Cardiac fibroblast (primary cell): ENCODE data around the gene HIP1R.

Experiments used
- DNase-seq, 2 donors: peaks; one replicate each; pipeline versions ENCODE4 v3.0.0 to v3.0.0-alpha.2; 2010; ENCODE audit warnings: low read depth in 2 of 2
- H3K4me3 ChIP-seq, 2 donors: replicated peaks in 1 of 2; 1 replicate in 1 of 2; 2 replicates in 1 of 2; pipeline ENCODE4 v1.5.1; 2011; ENCODE audit warnings: low read depth in 2 of 2, low read length in 2 of 2, mild to moderate bottlenecking in 2 of 2, moderate library complexity in 1 of 2
- TF ChIP-seq, protein P1 (sequence below): IDR thresholded peaks from one replicate; pipeline ENCODE4 v1.5.1; 2011; ENCODE audit warnings: low read depth, mild to moderate bottlenecking, low read length, inconsistent platforms

HIP1R gene

GRCh38 chr12:122855928-122856831 is 20.9 kb downstream of the HIP1R start:
- H3K4me3 ChIP-seq, result no peak overlapping the region
- TF ChIP-seq, protein P1, sequence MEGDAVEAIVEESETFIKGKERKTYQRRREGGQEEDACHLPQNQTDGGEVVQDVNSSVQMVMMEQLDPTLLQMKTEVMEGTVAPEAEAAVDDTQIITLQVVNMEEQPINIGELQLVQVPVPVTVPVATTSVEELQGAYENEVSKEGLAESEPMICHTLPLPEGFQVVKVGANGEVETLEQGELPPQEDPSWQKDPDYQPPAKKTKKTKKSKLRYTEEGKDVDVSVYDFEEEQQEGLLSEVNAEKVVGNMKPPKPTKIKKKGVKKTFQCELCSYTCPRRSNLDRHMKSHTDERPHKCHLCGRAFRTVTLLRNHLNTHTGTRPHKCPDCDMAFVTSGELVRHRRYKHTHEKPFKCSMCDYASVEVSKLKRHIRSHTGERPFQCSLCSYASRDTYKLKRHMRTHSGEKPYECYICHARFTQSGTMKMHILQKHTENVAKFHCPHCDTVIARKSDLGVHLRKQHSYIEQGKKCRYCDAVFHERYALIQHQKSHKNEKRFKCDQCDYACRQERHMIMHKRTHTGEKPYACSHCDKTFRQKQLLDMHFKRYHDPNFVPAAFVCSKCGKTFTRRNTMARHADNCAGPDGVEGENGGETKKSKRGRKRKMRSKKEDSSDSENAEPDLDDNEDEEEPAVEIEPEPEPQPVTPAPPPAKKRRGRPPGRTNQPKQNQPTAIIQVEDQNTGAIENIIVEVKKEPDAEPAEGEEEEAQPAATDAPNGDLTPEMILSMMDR, result no peak
- DNase-seq, result no peak

- H3K4me3 ChIP-seq, result no peak overlapping the region
- DNase-seq, result no peak
- TF ChIP-seq, protein P1, result no peak
These were observed 21.9 kb downstream of the HIP1R start for GRCh38 chr12:122856999-122857671.

DNA sequence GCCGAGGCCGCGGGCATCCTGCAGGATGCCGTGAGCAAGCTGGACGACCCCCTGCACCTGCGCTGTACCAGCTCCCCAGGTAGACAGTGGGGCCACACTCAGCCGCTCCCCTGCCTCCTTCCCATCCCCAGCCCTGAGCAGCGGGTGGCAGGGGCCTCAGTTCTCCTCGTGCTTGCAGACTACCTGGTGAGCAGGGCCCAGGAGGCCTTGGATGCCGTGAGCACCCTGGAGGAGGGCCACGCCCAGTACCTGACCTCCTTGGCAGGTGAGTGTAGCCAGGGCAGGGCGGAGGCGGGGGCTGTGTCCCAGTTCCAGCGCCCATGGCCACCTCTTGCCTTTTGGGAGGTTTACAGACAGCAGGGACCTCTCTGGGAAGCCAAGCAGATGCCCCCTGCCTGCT is 22.9 kb downstream of the HIP1R start:
- TF ChIP-seq, protein P1, result no peak
- no peak overlapping the region for H3K4me3 ChIP-seq
- no peak for DNase-seq

GRCh38 chr12:122858591-122859302 is 23.5 kb downstream of the HIP1R start:
- no peak for DNase-seq
- TF ChIP-seq, protein P1, result no peak
- H3K4me3 ChIP-seq, result no peak overlapping the region

DNA sequence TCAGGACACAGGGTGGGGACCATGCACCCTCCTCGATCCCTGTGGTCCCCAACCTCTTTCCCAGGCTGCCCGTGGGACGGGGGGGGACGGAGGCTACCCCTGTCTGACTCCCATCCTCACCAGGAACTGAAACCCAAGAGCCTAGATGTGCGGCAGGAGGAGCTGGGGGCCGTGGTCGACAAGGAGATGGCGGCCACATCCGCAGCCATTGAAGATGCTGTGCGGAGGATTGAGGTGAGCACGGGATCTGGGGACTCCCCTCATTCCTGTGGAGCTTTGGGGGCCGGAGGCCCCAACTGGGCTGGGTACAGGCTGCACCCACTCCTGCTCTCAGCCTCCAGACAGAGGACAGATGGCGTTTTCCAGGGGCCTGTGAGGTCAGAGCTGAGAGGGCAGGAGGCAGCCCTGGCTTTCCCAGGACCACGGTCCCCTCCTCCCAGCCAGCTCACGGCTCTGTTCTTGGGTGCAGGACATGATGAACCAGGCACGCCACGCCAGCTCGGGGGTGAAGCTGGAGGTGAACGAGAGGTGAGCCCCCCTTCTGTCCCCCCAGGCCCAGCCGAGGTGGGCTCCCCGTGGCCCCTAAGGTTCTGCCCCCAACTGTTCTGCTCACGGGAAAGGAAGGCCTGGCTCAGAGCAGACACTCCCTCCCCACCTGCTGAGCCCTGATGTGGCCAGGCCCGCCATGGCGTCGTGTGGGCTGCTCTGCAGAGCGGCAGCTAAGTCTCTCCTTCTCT is 24.2 kb downstream of the HIP1R start:
- TF ChIP-seq, protein P1, result no peak
- DNase-seq, result no peak

GRCh38 chr12:122860040-122860853 is 25.0 kb downstream of the HIP1R start:
- peak; percentile 86 for DNase-seq
- TF ChIP-seq, protein P1, result peak; percentile 88
- H3K4me3 ChIP-seq, result no peak overlapping the region

More for the DNA sequence above, 24.2 kb downstream of the HIP1R start:
- no peak overlapping the region for H3K4me3 ChIP-seq
